SU-DHL-6 (cell line): ENCODE data around the gene TMEM178A.

Experiments
- CTCF ChIP-seq: fragments of 200-600 bp; sonication (generic); IDR thresholded peaks from one replicate; pipeline ENCODE4 v1.5.1; 2017; ENCODE audit warnings: antibody characterized with exemption, mild to moderate bottlenecking, low read length, moderate library complexity; ENCODE audit not compliant: insufficient read depth, poor library complexity, severe bottlenecking
- EZH2phosphoT487 ChIP-seq: fragments of 200-600 bp; sonication (generic), shearing (Covaris generic); conservative IDR thresholded peaks from 2 replicates; pipeline ENCODE4 v1.6.1; 2018; ENCODE audit warnings: mild to moderate bottlenecking, antibody characterized with exemption, low read length, moderate library complexity, mixed read lengths

DNA sequence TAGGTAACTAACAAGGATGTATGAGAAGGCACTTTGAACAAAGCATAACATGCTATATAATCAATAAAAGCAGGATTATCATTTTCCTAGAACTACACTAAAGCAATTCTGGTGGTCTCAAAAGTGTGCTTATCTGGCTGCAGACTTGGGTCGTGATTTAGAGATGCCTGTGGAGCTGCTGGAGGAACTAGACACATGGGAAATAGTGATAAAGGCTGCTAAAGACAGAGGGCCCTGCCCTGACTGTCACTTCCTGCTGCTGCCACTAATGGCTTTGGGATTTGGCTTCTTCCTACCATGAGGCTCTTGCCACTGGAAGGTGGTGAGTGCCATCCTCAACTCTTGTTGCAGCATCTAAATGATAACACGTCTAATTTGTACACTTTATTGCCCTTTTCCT, 22.5 kb downstream of the TMEM178A start:
- TF ChIP-seq CTCF = no peak
- TF ChIP-seq EZH2phosphoT487 = no peak
